Gastroesophageal sphincter (tissue), 3 donors: ENCODE data around the gene SAMD8.

ENCODE experiments used
- EP300 ChIP-seq: sonication (generic); formaldehyde crosslinking; IDR thresholded peaks from one replicate; pipeline ENCODE4 v1.6.1; 2017; ENCODE audit warnings: antibody characterized with exemption, mild to moderate bottlenecking
- POLR2A ChIP-seq, 2 donors: fragments of 450-650 bp; IDR thresholded peaks; one replicate each; pipeline ENCODE4 v1.6.1; 2017; ENCODE audit warnings: antibody characterized with exemption in 2 of 2, mild to moderate bottlenecking in 2 of 2, moderate library complexity in 1 of 2
- POLR2AphosphoS5 ChIP-seq: sonication (generic); formaldehyde crosslinking; IDR thresholded peaks from one replicate; pipeline ENCODE4 v1.6.1; 2017; ENCODE audit warnings: antibody characterized with exemption
- TF ChIP-seq, protein P1 (sequence below), 4 experiments: fragments of 200-600 bp in 2 of 4; fragments of 450-650 bp in 2 of 4; sonication (generic) in 1 of 4; IDR thresholded peaks; one replicate each; pipeline ENCODE4 v1.5.1; 2017 to 2019; ENCODE audit warnings: antibody characterized with exemption in 4 of 4, mild to moderate bottlenecking in 2 of 4, moderate library complexity in 2 of 4

GRCh38 chr10:75072727-75073126 is 38.7 kb upstream of the SAMD8 start:
- TF ChIP-seq, protein P1, sequence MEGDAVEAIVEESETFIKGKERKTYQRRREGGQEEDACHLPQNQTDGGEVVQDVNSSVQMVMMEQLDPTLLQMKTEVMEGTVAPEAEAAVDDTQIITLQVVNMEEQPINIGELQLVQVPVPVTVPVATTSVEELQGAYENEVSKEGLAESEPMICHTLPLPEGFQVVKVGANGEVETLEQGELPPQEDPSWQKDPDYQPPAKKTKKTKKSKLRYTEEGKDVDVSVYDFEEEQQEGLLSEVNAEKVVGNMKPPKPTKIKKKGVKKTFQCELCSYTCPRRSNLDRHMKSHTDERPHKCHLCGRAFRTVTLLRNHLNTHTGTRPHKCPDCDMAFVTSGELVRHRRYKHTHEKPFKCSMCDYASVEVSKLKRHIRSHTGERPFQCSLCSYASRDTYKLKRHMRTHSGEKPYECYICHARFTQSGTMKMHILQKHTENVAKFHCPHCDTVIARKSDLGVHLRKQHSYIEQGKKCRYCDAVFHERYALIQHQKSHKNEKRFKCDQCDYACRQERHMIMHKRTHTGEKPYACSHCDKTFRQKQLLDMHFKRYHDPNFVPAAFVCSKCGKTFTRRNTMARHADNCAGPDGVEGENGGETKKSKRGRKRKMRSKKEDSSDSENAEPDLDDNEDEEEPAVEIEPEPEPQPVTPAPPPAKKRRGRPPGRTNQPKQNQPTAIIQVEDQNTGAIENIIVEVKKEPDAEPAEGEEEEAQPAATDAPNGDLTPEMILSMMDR (IDR thresholded peaks at IDR 0.05), result no peak
- TF ChIP-seq POLR2AphosphoS5 (no peak), POLR2A (IDR thresholded peaks at IDR 0.05) (no peak), EP300 (no peak)
